DOHH2 (cell line): ENCODE data around the gene EFCAB12.

Source experiments
- CTCF ChIP-seq: fragments of 200-600 bp; sonication (generic); IDR thresholded peaks from one replicate; pipeline ENCODE4 v1.5.1; 2014; ENCODE audit warnings: antibody characterized with exemption, mild to moderate bottlenecking, low read depth, low read length; ENCODE audit not compliant: poor library complexity, severe bottlenecking
- EZH2phosphoT487 ChIP-seq: fragments of 200-600 bp; sonication (generic); IDR thresholded peaks from 2 replicates; pipeline ENCODE4 v1.6.1; 2017; ENCODE audit warnings: borderline replicate concordance, mild to moderate bottlenecking, antibody characterized with exemption, low read length, moderate library complexity, mixed read lengths

GRCh38 chr3:129442486-129442885, 14.1 kb upstream of the EFCAB12 start:
- no peak for TF ChIP-seq CTCF
- no peak for TF ChIP-seq EZH2phosphoT487
